GM21423 (cell line): ENCODE results near the gene CDK5RAP2.
"Not testable (repeated sequence)": the region's sequence is repeated elsewhere in the genome, so short reads cannot be mapped to it uniquely, and the experiment has no call there.

Experiments
- ATAC-seq: cut with Tn5 transposase; IDR thresholded peaks from one replicate; pipeline ENCODE4 v1.9.1; 2021; ENCODE audit warnings: mild to moderate bottlenecking, moderate library complexity; ENCODE audit not compliant: unreplicated experiment

The CDK5RAP2 gene

DNA sequence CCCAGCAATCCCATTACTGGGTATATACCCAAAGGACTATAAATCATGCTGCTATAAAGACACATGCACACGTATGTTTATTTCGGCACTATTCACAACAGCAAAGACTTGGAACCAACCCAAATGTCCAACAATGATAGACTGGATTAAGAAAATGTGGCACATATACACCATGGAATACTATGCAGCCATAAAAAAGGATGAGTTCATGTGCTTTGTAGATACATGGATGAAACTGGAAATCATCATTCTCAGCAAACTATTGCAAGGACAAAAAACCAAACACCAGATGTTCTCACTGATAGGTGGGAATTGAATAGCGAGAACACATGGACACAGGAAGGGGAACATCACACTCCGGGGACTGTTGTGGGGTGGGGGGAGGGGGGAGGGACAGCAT lies 64.0 kb downstream of the CDK5RAP2 start:
- not testable (repeated sequence) for ATAC-seq

- not testable (repeated sequence) for ATAC-seq
These were observed 64.5 kb downstream of the CDK5RAP2 start for GRCh38 chr9:120515481-120515880.

GRCh38 chr9:120514405-120514804 lies 65.6 kb downstream of the CDK5RAP2 start:
- ATAC-seq, result no peak

GRCh38 chr9:120513825-120514396 lies 66.1 kb downstream of the CDK5RAP2 start:
- no peak for ATAC-seq

- no peak for ATAC-seq
These were observed 69.2 kb downstream of the CDK5RAP2 start for GRCh38 chr9:120510816-120511215.

DNA sequence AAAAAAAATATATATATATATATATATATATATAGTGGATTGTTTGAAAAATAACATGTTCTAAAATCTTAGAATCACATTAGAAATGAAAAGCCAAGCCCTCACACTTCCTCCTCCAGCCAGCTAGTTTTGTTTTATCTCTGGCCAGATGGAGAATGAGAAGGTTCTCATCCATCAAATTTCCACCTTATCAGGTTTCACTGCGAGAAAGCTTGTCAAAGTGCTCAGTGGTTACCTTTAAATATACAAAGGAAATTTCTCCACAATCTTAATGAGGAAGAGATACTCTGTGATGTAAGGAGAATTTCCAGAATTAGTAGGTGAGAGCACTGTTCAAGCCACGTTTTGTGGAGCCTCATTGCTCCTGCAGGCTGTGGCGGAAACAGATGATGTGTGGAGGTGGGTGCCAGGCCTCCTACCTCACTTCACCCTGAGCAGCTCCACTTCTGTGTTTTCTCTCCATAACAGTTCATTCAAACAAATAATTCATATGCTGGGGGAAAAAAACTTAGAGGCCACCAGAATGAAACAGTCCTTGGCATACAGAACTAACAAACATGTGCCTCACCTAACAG lies 71.9 kb downstream of the CDK5RAP2 start:
- ATAC-seq, result no peak

GRCh38 chr9:120505186-120505585 lies 74.8 kb downstream of the CDK5RAP2 start:
- no peak for ATAC-seq

DNA sequence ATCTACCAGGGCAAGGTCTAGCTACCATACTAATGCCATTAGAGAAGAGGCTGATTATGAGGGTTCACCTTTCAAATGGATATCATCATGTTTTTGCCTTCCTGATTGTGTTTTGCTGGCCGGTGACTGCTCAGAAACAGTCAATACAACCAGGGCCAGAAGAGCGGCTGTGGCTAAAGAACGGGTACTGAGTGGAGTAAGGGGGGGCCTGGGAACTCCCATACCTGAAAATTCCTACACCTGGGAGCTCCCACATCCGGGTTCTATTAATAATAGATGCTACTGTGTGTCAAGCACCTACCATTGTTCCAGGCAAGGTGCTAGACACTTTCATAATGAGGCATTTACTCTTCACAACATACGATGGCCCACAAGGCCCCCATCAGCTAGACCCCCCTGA lies 79.2 kb downstream of the CDK5RAP2 start:
- no peak for ATAC-seq

DNA sequence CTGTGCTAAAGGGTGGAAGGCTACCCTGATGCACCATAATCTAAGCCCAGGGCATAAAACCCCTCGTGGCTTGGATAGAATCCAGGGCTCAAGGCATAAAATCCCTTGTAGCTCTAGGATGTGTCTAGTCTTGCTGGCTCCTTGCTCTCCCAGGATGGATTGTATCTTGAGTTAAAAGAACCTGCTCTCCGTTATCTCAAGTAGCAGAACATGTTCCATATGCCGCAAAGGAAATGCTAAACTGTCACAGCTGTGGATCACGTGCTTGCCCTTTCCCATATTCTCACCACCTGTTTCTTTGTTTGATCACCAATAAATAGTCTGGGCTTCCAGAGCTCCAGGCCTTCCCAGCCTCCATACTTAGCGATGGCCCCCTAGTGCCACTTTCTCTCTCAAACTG lies 82.1 kb downstream of the CDK5RAP2 start:
- not testable (repeated sequence) for ATAC-seq

GRCh38 chr9:120496438-120496837 lies 83.5 kb downstream of the CDK5RAP2 start:
- not testable (repeated sequence) for ATAC-seq

DNA sequence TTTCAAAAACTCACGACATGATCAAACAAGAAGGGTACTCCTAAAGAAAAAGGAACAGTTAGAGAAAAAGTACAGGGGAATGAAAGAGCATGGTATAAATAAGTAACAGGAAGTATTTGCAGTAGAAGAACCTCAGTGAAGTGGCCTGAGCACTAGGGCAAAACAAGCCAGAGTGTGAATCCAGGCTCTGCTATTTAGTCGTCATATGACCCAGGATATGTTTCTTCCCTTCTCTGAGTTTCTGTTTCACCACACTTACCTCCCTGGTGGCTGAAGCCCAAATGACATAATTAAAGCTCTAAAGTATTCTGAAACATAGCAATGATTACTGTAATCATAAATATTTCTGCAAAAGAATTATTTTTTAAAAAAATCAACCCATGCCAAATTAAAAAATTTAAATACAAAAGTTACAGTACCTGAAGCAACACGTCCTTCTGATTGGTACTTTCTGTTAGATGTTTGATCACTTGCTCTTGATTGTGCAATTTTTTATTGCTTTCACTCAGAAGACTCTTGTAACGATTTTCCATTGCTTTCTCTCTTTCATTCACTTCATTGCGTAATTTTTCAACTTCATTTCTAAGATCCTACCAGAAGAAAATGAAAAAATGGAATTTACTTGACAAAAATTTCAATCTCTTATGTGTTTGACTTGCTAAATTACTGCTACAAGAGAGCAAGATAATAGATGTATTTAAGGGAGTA lies 88.9 kb downstream of the CDK5RAP2 start:
- peak; percentile 97 for ATAC-seq

DNA sequence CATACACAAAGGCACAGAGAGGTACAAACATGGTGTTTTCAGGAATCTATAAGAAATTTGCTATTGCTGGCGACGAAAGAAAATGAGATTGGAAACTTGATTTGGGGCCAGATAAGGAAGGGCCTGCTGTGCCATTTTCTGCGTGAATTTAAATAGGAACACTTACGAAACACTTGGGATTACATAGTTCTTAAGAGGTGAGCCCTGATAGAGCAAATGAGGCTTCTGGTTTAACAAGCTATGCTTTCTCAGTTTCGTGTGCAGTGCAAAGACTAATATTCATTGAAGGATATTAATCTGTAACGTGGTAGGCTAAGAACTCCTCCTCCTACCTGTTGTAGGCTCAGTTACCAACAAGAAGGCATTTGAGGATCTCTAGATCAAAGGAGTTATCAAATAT lies 93.1 kb downstream of the CDK5RAP2 start:
- no peak for ATAC-seq

- ATAC-seq, result no peak
These were observed 93.6 kb downstream of the CDK5RAP2 start for GRCh38 chr9:120486347-120486746.

DNA sequence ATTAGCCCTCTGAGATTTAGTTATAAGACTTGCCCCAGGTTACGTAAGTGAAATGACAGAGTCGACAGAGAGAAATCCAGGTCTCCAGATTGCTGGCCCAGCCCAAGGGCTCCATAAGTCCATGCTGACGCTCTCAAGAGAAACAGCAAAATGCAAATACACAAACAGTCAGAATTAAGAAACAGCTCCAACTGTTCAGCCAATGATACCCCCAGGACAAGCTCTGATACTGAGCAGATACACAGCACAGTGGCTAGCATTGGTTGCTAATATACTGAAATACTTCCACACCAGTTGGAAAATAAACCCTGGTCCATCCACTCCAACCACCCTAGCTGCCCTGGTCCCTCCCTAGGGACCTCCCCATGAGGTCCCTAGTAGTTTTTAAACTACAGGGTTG lies 94.2 kb downstream of the CDK5RAP2 start:
- no peak for ATAC-seq

- no peak for ATAC-seq
These were observed 95.8 kb downstream of the CDK5RAP2 start for GRCh38 chr9:120484162-120484561.

GRCh38 chr9:120482424-120483186 lies 97.4 kb downstream of the CDK5RAP2 start:
- no peak for ATAC-seq

DNA sequence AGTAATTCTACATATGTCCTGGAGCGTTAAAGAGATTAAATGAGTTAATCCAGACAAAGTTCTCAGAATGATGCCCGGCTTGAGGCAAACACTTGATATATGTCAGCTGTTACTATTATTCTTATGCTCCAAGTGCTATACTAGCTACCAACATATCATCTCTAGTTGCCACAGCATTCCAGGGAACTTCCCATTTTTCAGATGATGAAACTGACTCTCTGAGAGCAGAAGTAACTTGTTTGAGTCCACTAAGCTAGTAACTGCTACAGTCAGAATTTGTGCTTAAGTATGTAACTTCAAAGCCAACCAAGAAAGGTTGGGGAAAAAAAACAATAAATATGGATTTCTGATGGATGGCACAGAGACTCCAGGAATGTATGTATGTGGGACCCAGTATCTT lies 98.1 kb downstream of the CDK5RAP2 start:
- ATAC-seq, result no peak

- ATAC-seq, result no peak
These were observed 98.7 kb downstream of the CDK5RAP2 start for GRCh38 chr9:120481248-120481647.

DNA sequence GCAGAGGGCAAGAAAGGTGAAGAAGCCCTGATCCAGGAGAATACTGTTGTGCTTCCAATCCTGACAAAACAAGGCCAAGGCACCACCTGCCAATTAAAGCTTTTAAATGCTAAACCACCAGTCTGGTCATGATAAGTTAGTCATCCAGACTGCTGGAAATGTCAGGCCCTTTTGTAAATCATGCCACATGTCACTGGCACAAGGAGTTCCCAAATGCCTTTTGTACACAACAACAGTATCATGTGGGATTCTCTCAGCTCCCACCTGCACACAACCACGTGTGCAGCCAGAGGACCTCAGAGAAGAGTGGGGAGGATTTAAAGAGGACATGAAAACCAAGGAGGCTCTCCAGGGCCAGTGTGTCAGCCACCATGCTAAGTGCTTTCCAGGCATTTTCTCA lies 99.3 kb downstream of the CDK5RAP2 start:
- no peak for ATAC-seq

GRCh38 chr9:120478208-120478607 lies 101.8 kb downstream of the CDK5RAP2 start:
- no peak for ATAC-seq

DNA sequence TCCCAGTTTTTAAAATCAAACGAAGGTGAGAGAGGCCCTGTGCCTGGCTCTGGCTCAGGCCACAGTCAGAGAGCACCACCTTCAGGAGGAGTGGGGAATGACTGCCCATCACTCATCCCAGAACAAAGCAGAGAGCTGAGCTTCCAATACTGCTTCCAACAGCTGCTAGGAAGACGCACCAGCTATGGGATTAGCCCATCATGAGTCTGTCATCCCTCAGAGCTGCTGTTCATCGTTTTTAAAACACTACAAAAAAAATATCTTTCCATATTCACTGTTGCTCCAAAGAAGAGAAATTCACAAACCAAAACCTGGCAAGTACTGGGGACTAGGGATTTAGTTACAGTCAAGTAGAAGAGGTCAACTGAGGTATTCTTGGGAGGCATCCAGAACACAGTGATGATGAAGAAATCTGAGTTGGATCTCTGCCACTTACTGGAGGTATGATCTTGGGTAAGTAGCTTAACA lies 102.4 kb downstream of the CDK5RAP2 start:
- ATAC-seq, result no peak

- no peak for ATAC-seq
These were observed 104.6 kb downstream of the CDK5RAP2 start for GRCh38 chr9:120475341-120475740.
